HEK293 (cell line): Measurements from ENCODE around the gene NEK7.

Experiments used
- CTCF ChIA-PET: fragments of 350-600 bp; formaldehyde crosslinking; extraction: SDS; loops from one replicate; lab custom pipeline; 2021; ENCODE audit warnings: antibody characterized with exemption; lab: Yijun Ruan, JAX
- POLR2A ChIA-PET: fragments of 300-600 bp; formaldehyde crosslinking; extraction: SDS; loops from one replicate; lab custom pipeline; 2020; ENCODE audit warnings: antibody characterized with exemption, inconsistent platforms; lab: Yijun Ruan, JAX
- H3K27ac ChIP-seq: fragments of 200-500 bp; sonication (Bioruptor generic); 2 replicates; pipeline ENCODE4 v1.5.1; 2014; ENCODE audit warnings: low read depth, low read length, control low read depth, inconsistent platforms; ENCODE audit errors: extremely low read depth
- H3K36me3 ChIP-seq, 2 experiments: fragments of 200-500 bp in 1 of 2; sonication (Bioruptor generic) in 1 of 2; 1 replicate in 1 of 2; 2 replicates in 1 of 2; pipeline ENCODE4 v1.5.1; 2014 to 2017; ENCODE audit warnings: inconsistent platforms in 2 of 2, low read length in 2 of 2; ENCODE audit not compliant: control insufficient read depth in 2 of 2, insufficient read depth in 1 of 2
- H3K4me1 ChIP-seq: fragments of 200-500 bp; sonication (Bioruptor generic); 2 replicates; pipeline ENCODE4 v1.5.1; 2014; ENCODE audit warnings: mild to moderate bottlenecking, low read length, inconsistent platforms; ENCODE audit not compliant: control insufficient read depth, insufficient read depth
- H3K4me3 ChIP-seq: 2 replicates; pipeline ENCODE4 v1.5.1; 2011; ENCODE audit warnings: low read depth, mild to moderate bottlenecking, control low read depth, low read length, moderate library complexity
- H3K9me3 ChIP-seq: fragments of 200-500 bp; sonication (Bioruptor generic); 2 replicates; pipeline ENCODE4 v1.5.1; 2014; ENCODE audit warnings: low read depth, low read length, inconsistent platforms; ENCODE audit not compliant: control insufficient read depth, insufficient read depth
- GLIS1 ChIP-seq: fragments of 450-650 bp; formaldehyde crosslinking; IDR thresholded peaks from 2 replicates; pipeline ENCODE4 v1.5.1; 2016; ENCODE audit warnings: missing biosample characterization, missing genetic modification characterization
- GLIS2 ChIP-seq: fragments of 450-650 bp; formaldehyde crosslinking; IDR thresholded peaks from 2 replicates; pipeline ENCODE4 v1.5.1; 2016; ENCODE audit warnings: missing biosample characterization, missing genetic modification characterization
- HOXD13 ChIP-seq: sonication (generic); formaldehyde crosslinking; IDR thresholded peaks from 2 replicates; pipeline ENCODE4 v1.8.0; 2022; ENCODE audit warnings: missing genetic modification reagents, borderline replicate concordance
- IKZF3 ChIP-seq: fragments of 450-650 bp; IDR thresholded peaks from 2 replicates; pipeline ENCODE4 v1.5.0; 2018; ENCODE audit warnings: missing biosample characterization, mild to moderate bottlenecking, missing genetic modification characterization, moderate library complexity
- KLF8 ChIP-seq: fragments of 450-650 bp; formaldehyde crosslinking; IDR thresholded peaks from 2 replicates; pipeline ENCODE4 v1.5.1; 2016; ENCODE audit warnings: missing biosample characterization, missing genetic modification characterization
- KLF9 ChIP-seq: fragments of 450-650 bp; formaldehyde crosslinking; IDR thresholded peaks from 2 replicates; pipeline ENCODE4 v1.5.1; 2016; ENCODE audit warnings: missing biosample characterization, missing genetic modification characterization, low read depth
- MEIS1 ChIP-seq: sonication (generic); formaldehyde crosslinking; IDR thresholded peaks from 2 replicates; pipeline ENCODE4 v1.8.1; 2022; ENCODE audit warnings: missing genetic modification reagents, mild to moderate bottlenecking, borderline replicate concordance
- OSR2 ChIP-seq: fragments of 450-650 bp; formaldehyde crosslinking; IDR thresholded peaks from 2 replicates; pipeline ENCODE4 v1.5.1; 2016; ENCODE audit warnings: missing biosample characterization, missing genetic modification characterization
- REST ChIP-seq: fragments of 450-650 bp; formaldehyde crosslinking; IDR thresholded peaks from 2 replicates; pipeline ENCODE4 v1.5.1; 2016; ENCODE audit warnings: missing biosample characterization, missing genetic modification characterization
- TRIM28 ChIP-seq: IDR thresholded peaks from 2 replicates; pipeline ENCODE4 v1.6.1; 2011; ENCODE audit warnings: low read length, control low read depth, borderline replicate concordance
- ZBTB11 ChIP-seq: fragments of 450-650 bp; formaldehyde crosslinking; conservative IDR thresholded peaks from 2 replicates; pipeline ENCODE4 v1.5.1; 2016; ENCODE audit warnings: low read depth, missing biosample characterization, missing genetic modification characterization
- ZBTB20 ChIP-seq: fragments of 450-650 bp; formaldehyde crosslinking; IDR thresholded peaks from 2 replicates; pipeline ENCODE4 v1.5.1; 2016; ENCODE audit warnings: missing biosample characterization, missing genetic modification characterization
- ZBTB26 ChIP-seq: fragments of 450-650 bp; formaldehyde crosslinking; optimal IDR thresholded peaks from 2 replicates; pipeline ENCODE3; 2016; ENCODE audit warnings: missing biosample characterization, mild to moderate bottlenecking, missing genetic modification characterization
- ZBTB48 ChIP-seq: fragments of 450-650 bp; formaldehyde crosslinking; IDR thresholded peaks from 2 replicates; pipeline ENCODE4 v1.5.1; 2016; ENCODE audit warnings: missing biosample characterization, missing genetic modification characterization
- ZFP69B ChIP-seq: fragments of 450-650 bp; formaldehyde crosslinking; IDR thresholded peaks from 2 replicates; pipeline ENCODE4 v1.5.1; 2016; ENCODE audit warnings: missing biosample characterization, missing genetic modification characterization
- ZNF112 ChIP-seq: fragments of 450-650 bp; formaldehyde crosslinking; IDR thresholded peaks from 2 replicates; pipeline ENCODE4 v1.5.0; 2017; ENCODE audit warnings: missing biosample characterization, missing genetic modification characterization
- ZNF133 ChIP-seq: fragments of 450-650 bp; formaldehyde crosslinking; IDR thresholded peaks from 2 replicates; pipeline ENCODE4 v1.5.1; 2016; ENCODE audit warnings: missing biosample characterization, missing genetic modification characterization
- ZNF2 ChIP-seq: fragments of 450-650 bp; formaldehyde crosslinking; IDR thresholded peaks from 2 replicates; pipeline ENCODE4 v1.5.1; 2016; ENCODE audit warnings: missing biosample characterization, missing genetic modification characterization
- ZNF23 ChIP-seq: fragments of 450-650 bp; formaldehyde crosslinking; IDR thresholded peaks from 2 replicates; pipeline ENCODE4 v1.5.1; 2016; ENCODE audit warnings: missing biosample characterization, missing genetic modification characterization, borderline replicate concordance
- ZNF335 ChIP-seq: fragments of 450-650 bp; formaldehyde crosslinking; conservative IDR thresholded peaks from 2 replicates; pipeline ENCODE4 v1.5.1; 2016; ENCODE audit warnings: missing biosample characterization, missing genetic modification characterization
- ZNF37A ChIP-seq: fragments of 450-650 bp; IDR thresholded peaks from 2 replicates; pipeline ENCODE4 v1.5.1; 2018; ENCODE audit warnings: missing biosample characterization, missing genetic modification characterization
- ZNF423 ChIP-seq: fragments of 450-650 bp; formaldehyde crosslinking; IDR thresholded peaks from 2 replicates; pipeline ENCODE4 v1.5.1; 2016; ENCODE audit warnings: missing biosample characterization, missing genetic modification characterization
- ZNF501 ChIP-seq: fragments of 450-650 bp; formaldehyde crosslinking; IDR thresholded peaks from 2 replicates; pipeline ENCODE4 v1.5.1; 2016; ENCODE audit warnings: missing biosample characterization, missing genetic modification characterization
- ZNF600 ChIP-seq: fragments of 450-650 bp; formaldehyde crosslinking; IDR thresholded peaks from 2 replicates; pipeline ENCODE4 v1.5.1; 2016; ENCODE audit warnings: missing biosample characterization, missing genetic modification characterization
- ZNF610 ChIP-seq: fragments of 450-650 bp; formaldehyde crosslinking; IDR thresholded peaks from 2 replicates; pipeline ENCODE4 v1.5.1; 2016; ENCODE audit warnings: missing biosample characterization, missing genetic modification characterization, borderline replicate concordance
- ZNF660 ChIP-seq: fragments of 450-650 bp; IDR thresholded peaks from 2 replicates; pipeline ENCODE4 v1.5.1; 2018; ENCODE audit warnings: missing biosample characterization, mild to moderate bottlenecking, missing genetic modification characterization
- ZNF692 ChIP-seq: fragments of 450-650 bp; formaldehyde crosslinking; IDR thresholded peaks from 2 replicates; pipeline ENCODE4 v1.5.1; 2016; ENCODE audit warnings: missing biosample characterization, missing genetic modification characterization
- ZNF707 ChIP-seq: fragments of 450-650 bp; formaldehyde crosslinking; IDR thresholded peaks from 2 replicates; pipeline ENCODE4 v1.5.1; 2016; ENCODE audit warnings: missing biosample characterization, missing genetic modification characterization
- ZNF76 ChIP-seq: fragments of 450-650 bp; formaldehyde crosslinking; IDR thresholded peaks from 2 replicates; pipeline ENCODE4; 2016; ENCODE audit warnings: low read depth, missing biosample characterization, missing genetic modification characterization, borderline replicate concordance
- ZSCAN30 ChIP-seq: fragments of 450-650 bp; IDR thresholded peaks from 2 replicates; pipeline ENCODE4 v1.5.1; 2018; ENCODE audit warnings: missing biosample characterization, mild to moderate bottlenecking, missing genetic modification characterization, moderate library complexity

Gene NEK7

GRCh38 chr1:198156745-198157240, at the start of gene NEK7:
Gene NEK7 (plus strand): TSS chr1:198156998. CDS start chr1:198232581, 75,583 bp downstream.
- Histone ChIP-seq H3K4me1 (peaks cover under 1% of the 10 kb centered on the region), H3K9me3 (no peaks in the 10 kb centered on the region), H3K4me3 (peak within 1 kb of the TSS; percentile 77), H3K27ac (peak within 1 kb of the TSS; percentile 92), H3K36me3 (no peaks in the 10 kb centered on the region)
- CTCF ChIA-PET = no interaction called here
- POLR2A ChIA-PET = interaction anchor here (0.6 to 1.7 kb wide), 4 partner anchors 9 to 240 kb away, joined by 3 to 4 read pairs (median 4); partner anchors contain the start of gene LHX9
- TF ChIP-seq ZNF600 (tag by site-specific recombination) (0 out of 2 replicates have a peak, but pooled peaks have one; percentile 54), OSR2 (tag by site-specific recombination) (peak; percentile 15; the same call in 1 of the 2 replicates), ZBTB11 (tag by site-specific recombination) (peak; percentile 68), ZNF501 (tag by site-specific recombination) (peak; percentile 61; the same call in 1 of the 2 replicates), ZNF133 (tag by site-specific recombination) (no peak), ZNF76 (peak; percentile 78; the same call in 1 of the 2 replicates), KLF8 (tag by site-specific recombination) (peak; percentile 86), GLIS2 (tag by site-specific recombination) (peak; percentile 65), TRIM28 (peak; percentile 74; the same call in 1 of the 2 replicates), MEIS1 (CRISPR knock-in tag) (0 out of 2 replicates have a peak, but pooled peaks have one; percentile 36), ZNF335 (tag by site-specific recombination) (0 out of 2 replicates have a peak, but pooled peaks have one; percentile 25), ZNF692 (tag by site-specific recombination) (peak; percentile 65), ZBTB48 (tag by site-specific recombination) (no peak), ZNF2 (tag by site-specific recombination) (no peak), ZSCAN30 (tag by site-specific recombination) (peak; percentile 69; the same call in 1 of the 2 replicates), KLF9 (tag by site-specific recombination) (peak; percentile 85), ZNF707 (no peak), GLIS1 (peak; percentile 64; the same call in 1 of the 2 replicates), ZNF610 (tag by site-specific recombination) (peak; percentile 56; the same call in 1 of the 2 replicates), ZFP69B (peak; percentile 84), ZBTB26 (tag by site-specific recombination) (peak; percentile 70), ZBTB20 (tag by site-specific recombination) (peak; percentile 44), REST (tag by site-specific recombination) (no peak), ZNF660 (tag by site-specific recombination) (peak; percentile 58; the same call in 1 of the 2 replicates), ZNF112 (tag by site-specific recombination) (peak; percentile 99), ZNF423 (0 out of 2 replicates have a peak, but pooled peaks have one; percentile 27), ZNF37A (tag by site-specific recombination) (peak; percentile 99), ZNF23 (tag by site-specific recombination) (no peak), IKZF3 (tag by site-specific recombination) (peak; percentile 100), HOXD13 (CRISPR knock-in tag) (no peak)
